ENCODE measurements around the gene USP37. TPM values are rescaled to one million over a fixed set of nuclear protein-coding genes. Genes with fewer than 3 reads are reported as not detected.

USP37 gene
- total and polyA plus RNA-seq, 2 of the 13 experiments (the other 11 are each of a cell fraction or from before 2014, with no cell fraction given): 6.5 to 30.6 TPM

GRCh38 chr2:218404351-218405085 lies 163.6 kb downstream of the USP37 start (continued):
- TF ChIP-seq FOXO1 (CRISPR knock-in tag; IDR thresholded peaks at IDR 0.05) (0 out of 2 replicates have a peak, but pooled peaks have one; percentile 14), THAP7 (CRISPR knock-in tag; IDR thresholded peaks at IDR 0.05) (0 out of 2 replicates have a peak, but pooled peaks have one; percentile 60), ZNF138 (CRISPR knock-in tag; IDR thresholded peaks at IDR 0.05; ENCODE audit: low read depth) (no peak), RBM39 (IDR thresholded peaks at IDR 0.05; ENCODE audit: low read depth, low read length, poor library complexity, severe bottlenecking) (peak; percentile 59), NR0B2 (CRISPR knock-in tag; IDR thresholded peaks at IDR 0.05) (no peak), POLR2G (IDR thresholded peaks at IDR 0.05; ENCODE audit: low read depth, low read length) (peak; percentile 14; the same call in 1 of the 2 replicates), SRSF1 (optimal IDR thresholded peaks at IDR 0.05; ENCODE audit: low read depth, low read length) (peak; percentile 59), AGO2 (optimal IDR thresholded peaks at IDR 0.05; ENCODE audit: low read depth, low read length) (peak; percentile 94), GPN1 (CRISPR knock-in tag; IDR thresholded peaks at IDR 0.05; ENCODE audit: borderline replicate concordance) (no peak), TMF1 (CRISPR knock-in tag; IDR thresholded peaks at IDR 0.05; ENCODE audit: low read depth) (no peak), PITX1 (CRISPR knock-in tag; IDR thresholded peaks at IDR 0.05) (no peak), ZBTB38 (CRISPR knock-in tag; IDR thresholded peaks at IDR 0.05) (peak; percentile 99), TCF7 (IDR thresholded peaks at IDR 0.05; ENCODE audit: low read depth) (no peak), NAIF1 (CRISPR knock-in tag; IDR thresholded peaks at IDR 0.05; ENCODE audit: borderline replicate concordance) (no peak), ZNF33A (CRISPR knock-in tag; IDR thresholded peaks at IDR 0.05; ENCODE audit: borderline replicate concordance) (no peak), ZNF850 (CRISPR knock-in tag; conservative IDR thresholded peaks at IDR 0.05) (0 out of 2 replicates have a peak, but pooled peaks have one; percentile 74), HNRNPL (IDR thresholded peaks at IDR 0.05; ENCODE audit: low read depth, low read length) (peak; percentile 64; the same call in 1 of the 2 replicates), HDAC1 (CRISPR knock-in tag; IDR thresholded peaks at IDR 0.05) (peak; percentile 51; the same call in 1 of the 2 replicates), SALL1 (CRISPR knock-in tag; IDR thresholded peaks at IDR 0.05) (no peak; the same call in 1 of the 2 replicates), PRPF4 (IDR thresholded peaks at IDR 0.05; ENCODE audit: low read depth, low read length, poor library complexity, severe bottlenecking) (no peak), SKI (IDR thresholded peaks at IDR 0.05; ENCODE audit: partially characterized antibody) (no peak)
- TF ChIP-seq, protein P1, sequence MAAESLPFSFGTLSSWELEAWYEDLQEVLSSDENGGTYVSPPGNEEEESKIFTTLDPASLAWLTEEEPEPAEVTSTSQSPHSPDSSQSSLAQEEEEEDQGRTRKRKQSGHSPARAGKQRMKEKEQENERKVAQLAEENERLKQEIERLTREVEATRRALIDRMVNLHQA (CRISPR knock-in tag; IDR thresholded peaks at IDR 0.05): no peak
- TF ChIP-seq, protein P2, sequence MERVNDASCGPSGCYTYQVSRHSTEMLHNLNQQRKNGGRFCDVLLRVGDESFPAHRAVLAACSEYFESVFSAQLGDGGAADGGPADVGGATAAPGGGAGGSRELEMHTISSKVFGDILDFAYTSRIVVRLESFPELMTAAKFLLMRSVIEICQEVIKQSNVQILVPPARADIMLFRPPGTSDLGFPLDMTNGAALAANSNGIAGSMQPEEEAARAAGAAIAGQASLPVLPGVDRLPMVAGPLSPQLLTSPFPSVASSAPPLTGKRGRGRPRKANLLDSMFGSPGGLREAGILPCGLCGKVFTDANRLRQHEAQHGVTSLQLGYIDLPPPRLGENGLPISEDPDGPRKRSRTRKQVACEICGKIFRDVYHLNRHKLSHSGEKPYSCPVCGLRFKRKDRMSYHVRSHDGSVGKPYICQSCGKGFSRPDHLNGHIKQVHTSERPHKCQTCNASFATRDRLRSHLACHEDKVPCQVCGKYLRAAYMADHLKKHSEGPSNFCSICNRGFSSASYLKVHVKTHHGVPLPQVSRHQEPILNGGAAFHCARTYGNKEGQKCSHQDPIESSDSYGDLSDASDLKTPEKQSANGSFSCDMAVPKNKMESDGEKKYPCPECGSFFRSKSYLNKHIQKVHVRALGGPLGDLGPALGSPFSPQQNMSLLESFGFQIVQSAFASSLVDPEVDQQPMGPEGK (CRISPR knock-in tag; IDR thresholded peaks at IDR 0.05): peak; percentile 71
- TF ChIP-seq, protein P3, sequence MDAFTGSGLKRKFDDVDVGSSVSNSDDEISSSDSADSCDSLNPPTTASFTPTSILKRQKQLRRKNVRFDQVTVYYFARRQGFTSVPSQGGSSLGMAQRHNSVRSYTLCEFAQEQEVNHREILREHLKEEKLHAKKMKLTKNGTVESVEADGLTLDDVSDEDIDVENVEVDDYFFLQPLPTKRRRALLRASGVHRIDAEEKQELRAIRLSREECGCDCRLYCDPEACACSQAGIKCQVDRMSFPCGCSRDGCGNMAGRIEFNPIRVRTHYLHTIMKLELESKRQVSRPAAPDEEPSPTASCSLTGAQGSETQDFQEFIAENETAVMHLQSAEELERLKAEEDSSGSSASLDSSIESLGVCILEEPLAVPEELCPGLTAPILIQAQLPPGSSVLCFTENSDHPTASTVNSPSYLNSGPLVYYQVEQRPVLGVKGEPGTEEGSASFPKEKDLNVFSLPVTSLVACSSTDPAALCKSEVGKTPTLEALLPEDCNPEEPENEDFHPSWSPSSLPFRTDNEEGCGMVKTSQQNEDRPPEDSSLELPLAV (CRISPR knock-in tag; conservative IDR thresholded peaks at IDR 0.05; ENCODE audit: low read depth): no peak

Measured in HepG2 (cell line).